Mesenchymal stem cell (in vitro differentiated cells and primary cell): ENCODE data around the gene IP6K3.
A peak's percentile ranks its signal among the peaks of the same experiment; 100 is the strongest.

Experiments used
- DNase-seq: peaks from one replicate; pipeline ENCODE4 v3.0.0-alpha.2; 2013
- H2AFZ ChIP-seq: one replicate; pipeline ENCODE4 v1.6.1; 2013; ENCODE audit warnings: low read depth, mild to moderate bottlenecking, control low read depth, inconsistent platforms, low read length, moderate library complexity
- H2AK5ac ChIP-seq: 2 replicates; pipeline ENCODE4 v1.6.1; 2013; ENCODE audit warnings: low read length, moderate library complexity, mild to moderate bottlenecking, inconsistent platforms; ENCODE audit not compliant: severe bottlenecking
- H2BK120ac ChIP-seq: one replicate; pipeline ENCODE4 v1.6.1; 2013; ENCODE audit warnings: low read depth, mild to moderate bottlenecking, inconsistent platforms, low read length, moderate library complexity
- H2BK12ac ChIP-seq, 2 experiments: one replicate each; pipeline ENCODE4 v1.6.1; 2013; ENCODE audit warnings: inconsistent platforms in 2 of 2, low read length in 2 of 2, mild to moderate bottlenecking in 2 of 2, moderate library complexity in 2 of 2, control low read depth in 1 of 2
- H2BK15ac ChIP-seq: one replicate; pipeline ENCODE4 v1.6.1; 2013; ENCODE audit warnings: mild to moderate bottlenecking, low read depth, inconsistent platforms; ENCODE audit not compliant: poor library complexity, severe bottlenecking
- H2BK5ac ChIP-seq: 2 replicates; pipeline ENCODE4 v1.6.1; 2013; ENCODE audit warnings: low read depth, mild to moderate bottlenecking, low read length, control low read depth, inconsistent platforms; ENCODE audit not compliant: poor library complexity, severe bottlenecking
- H3K14ac ChIP-seq, 2 experiments: one replicate each; pipeline ENCODE4 v1.6.1; 2013; ENCODE audit warnings: inconsistent platforms in 2 of 2, low read length in 2 of 2, control low read depth in 1 of 2, mild to moderate bottlenecking in 1 of 2, moderate library complexity in 1 of 2
- H3K18ac ChIP-seq, 2 experiments: one replicate each; pipeline ENCODE4 v1.6.1; 2013; ENCODE audit warnings: inconsistent platforms in 2 of 2, low read length in 2 of 2, control low read depth in 1 of 2, low read depth in 1 of 2, mild to moderate bottlenecking in 1 of 2
- H3K23ac ChIP-seq, 2 experiments: one replicate each; pipeline ENCODE4 v1.6.1; 2013; ENCODE audit warnings: inconsistent platforms in 2 of 2, low read length in 2 of 2, mild to moderate bottlenecking in 2 of 2, moderate library complexity in 2 of 2, control low read depth in 1 of 2
- H3K27ac ChIP-seq: 2 replicates; pipeline ENCODE4 v1.5.1; 2013; ENCODE audit warnings: mild to moderate bottlenecking, moderate library complexity, low read length, control low read depth, inconsistent platforms; ENCODE audit not compliant: poor library complexity, severe bottlenecking
- H3K27me3 ChIP-seq, 2 experiments: 2 replicates each; pipeline versions ENCODE4 v1.6.1 to v1.7.0; 2013; ENCODE audit warnings: low read length in 2 of 2, mild to moderate bottlenecking in 2 of 2, moderate library complexity in 2 of 2, control low read depth in 1 of 2, inconsistent platforms in 1 of 2; ENCODE audit not compliant: control insufficient read depth in 1 of 2, insufficient read depth in 1 of 2
- H3K36me3 ChIP-seq, 2 experiments: 2 replicates each; pipeline versions ENCODE4 v1.6.1 to v1.7.0; 2013; ENCODE audit warnings: low read length in 2 of 2, control low read depth in 1 of 2, inconsistent platforms in 1 of 2, low read depth in 1 of 2, mild to moderate bottlenecking in 1 of 2; ENCODE audit not compliant: insufficient read depth in 2 of 2, control insufficient read depth in 1 of 2
- H3K4ac ChIP-seq, 2 experiments: one replicate each; pipeline ENCODE4 v1.6.1; 2013; ENCODE audit warnings: inconsistent platforms in 2 of 2, low read length in 2 of 2, mild to moderate bottlenecking in 2 of 2, moderate library complexity in 2 of 2, control low read depth in 1 of 2, low read depth in 1 of 2
- H3K4me1 ChIP-seq: 2 replicates; pipeline ENCODE4 v1.6.1; 2013; ENCODE audit warnings: low read depth, low read length, control low read depth; ENCODE audit not compliant: control insufficient read depth, insufficient read depth
- H3K4me2 ChIP-seq: 2 replicates; pipeline ENCODE4 v1.6.1; 2013; ENCODE audit warnings: low read length, mild to moderate bottlenecking, inconsistent platforms; ENCODE audit not compliant: poor library complexity, severe bottlenecking
- H3K4me3 ChIP-seq, 2 experiments: 2 replicates each; pipeline versions ENCODE4 v1.5.1 to v1.7.0; 2013; ENCODE audit warnings: low read length in 2 of 2, mild to moderate bottlenecking in 2 of 2, control low read depth in 1 of 2, low read depth in 1 of 2; ENCODE audit not compliant: insufficient read depth in 1 of 2
- H3K79me1 ChIP-seq: replicated peaks from 2 replicates; pipeline ENCODE4 v1.6.1; 2013; ENCODE audit warnings: mild to moderate bottlenecking, control low read depth, low read length, inconsistent platforms; ENCODE audit not compliant: poor library complexity, severe bottlenecking
- H3K9ac ChIP-seq: 2 replicates; pipeline ENCODE4 v1.7.0; 2013; ENCODE audit warnings: mild to moderate bottlenecking, low read length, moderate library complexity
- H3K9me3 ChIP-seq: 2 replicates; pipeline ENCODE4 v1.7.0; 2013; ENCODE audit warnings: mild to moderate bottlenecking, low read length; ENCODE audit not compliant: control insufficient read depth
- H4K8ac ChIP-seq: one replicate; pipeline ENCODE4 v1.6.1; 2013; ENCODE audit warnings: inconsistent platforms, mild to moderate bottlenecking, low read length, moderate library complexity
- H4K91ac ChIP-seq: one replicate; pipeline ENCODE4 v1.6.1; 2013; ENCODE audit warnings: mild to moderate bottlenecking, low read length, inconsistent platforms
- WGBS: methylation state at CpG from one replicate; pipeline ENCODE4 v1.1.7; 2013; ENCODE audit warnings: mixed read lengths; 5-methylcytosine and 5-hydroxymethylcytosine counted together

The IP6K3 gene

DNA sequence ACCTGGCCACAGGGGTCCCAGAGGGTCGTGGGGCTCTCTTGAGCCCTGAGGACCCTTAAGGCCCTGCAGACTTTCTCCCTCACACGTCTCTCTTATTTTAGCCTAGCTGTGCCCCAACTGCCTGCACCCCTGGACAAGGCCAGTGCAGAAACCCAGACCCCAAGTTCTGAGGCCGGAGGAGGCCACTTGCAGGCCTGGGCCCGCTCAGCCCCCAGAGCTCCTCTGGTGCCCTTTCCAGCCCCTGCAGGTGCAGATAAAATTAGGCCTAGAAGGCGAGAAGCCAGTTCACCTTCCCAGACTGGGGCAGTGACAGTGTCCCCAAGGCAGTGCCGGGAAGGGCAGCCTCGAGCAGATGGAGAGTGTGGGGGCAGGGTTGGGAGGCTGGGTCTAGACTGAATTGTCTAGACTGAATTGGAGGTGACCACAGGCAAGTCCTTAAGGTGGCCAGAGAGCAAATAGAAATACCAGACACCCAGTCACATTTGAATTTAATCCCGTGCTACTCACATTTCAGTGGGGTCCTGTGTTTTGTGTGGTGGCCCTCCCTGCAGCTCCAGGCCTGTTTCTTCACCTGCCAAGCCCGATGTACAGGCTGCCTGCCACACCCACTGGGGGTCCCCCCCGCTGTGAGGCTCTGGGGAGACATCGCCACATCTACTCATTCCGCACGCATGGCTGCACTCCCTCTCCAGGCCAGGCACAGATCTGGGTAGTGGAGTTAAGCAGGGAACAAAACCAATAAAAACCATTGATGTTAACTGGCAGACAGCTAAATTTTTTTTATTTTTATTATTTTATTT lies 8.6 kb upstream of the IP6K3 start:
- Histone ChIP-seq H2BK12ac (peak overlapping the region; percentile 7 to 18), H3K4me2 (no peak overlapping the region), H3K79me1 (no peaks in the 10 kb centered on the region), H4K91ac (no peak overlapping the region), H3K36me3 (no peaks in the 10 kb centered on the region), H4K8ac (peak overlapping the region; percentile 19), H3K9ac (no peak overlapping the region), H2BK120ac (no peak overlapping the region), H3K4me1 (peaks cover 38% of the 10 kb centered on the region), H3K18ac (no peak overlapping the region), H2AK5ac (peak overlapping the region; percentile 71), H3K27ac (no peak overlapping the region), H3K9me3 (no peaks in the 10 kb centered on the region), H3K14ac (no peak overlapping the region), H3K27me3 (peaks cover 0 to 45% of the 10 kb centered on the region in 2 experiments), H3K4me3 (no peak overlapping the region), H3K23ac (no peak overlapping the region), H2BK5ac (no peak overlapping the region), H2BK15ac (peak overlapping the region; percentile 56), H2AFZ (no peak overlapping the region), H3K4ac (no peak overlapping the region)
- 84% methylated on average over 12 of the region's 13 CpGs for WGBS
- DNase-seq: no peak

- Histone ChIP-seq H3K36me3 (no peaks in the 10 kb centered on the region), H3K18ac (no peak overlapping the region), H2AFZ (no peak overlapping the region), H2BK120ac (no peak overlapping the region), H3K23ac (no peak overlapping the region), H2AK5ac (peak overlapping the region; percentile 34), H3K4ac (no peak overlapping the region), H3K27ac (no peak overlapping the region), H3K9ac (no peak overlapping the region), H3K27me3 (peaks cover 0 to 53% of the 10 kb centered on the region in 2 experiments), H3K79me1 (no peaks in the 10 kb centered on the region), H3K4me1 (peaks cover 35% of the 10 kb centered on the region), H3K9me3 (no peaks in the 10 kb centered on the region), H2BK15ac (no peak overlapping the region), H4K91ac (no peak overlapping the region), H2BK12ac (no peak overlapping the region), H3K4me3 (no peak overlapping the region), H2BK5ac (no peak overlapping the region), H3K14ac (no peak overlapping the region), H4K8ac (peak overlapping the region; percentile 19), H3K4me2 (no peak overlapping the region)
- no peak for DNase-seq
- 84% methylated on average over 11 of the region's 11 CpGs for WGBS
These were observed 7.5 kb upstream of the IP6K3 start for GRCh38 chr6:33754222-33754621.

- Histone ChIP-seq H3K9ac (no peak overlapping the region), H3K79me1 (no peaks in the 10 kb centered on the region), H2AK5ac (no peak overlapping the region), H3K4me1 (peaks cover 42% of the 10 kb centered on the region), H2BK12ac (peak overlapping the region in 1 of 2 experiments; percentile 95), H3K27me3 (peaks cover 0 to 64% of the 10 kb centered on the region in 2 experiments), H2BK120ac (peak overlapping the region; percentile 64), H2AFZ (no peak overlapping the region), H2BK15ac (no peak overlapping the region), H4K91ac (no peak overlapping the region), H3K23ac (no peak overlapping the region), H3K4ac (no peak overlapping the region), H2BK5ac (no peak overlapping the region), H3K9me3 (no peaks in the 10 kb centered on the region), H3K4me2 (no peak overlapping the region), H3K4me3 (no peak overlapping the region), H4K8ac (no peak overlapping the region), H3K27ac (no peak overlapping the region), H3K18ac (no peak overlapping the region), H3K14ac (no peak overlapping the region), H3K36me3 (no peaks in the 10 kb centered on the region)
- WGBS: 86% methylated on average over 1 of the region's 1 CpG
- DNase-seq: no peak
These were observed 5.9 kb upstream of the IP6K3 start for GRCh38 chr6:33752646-33753015.

DNA sequence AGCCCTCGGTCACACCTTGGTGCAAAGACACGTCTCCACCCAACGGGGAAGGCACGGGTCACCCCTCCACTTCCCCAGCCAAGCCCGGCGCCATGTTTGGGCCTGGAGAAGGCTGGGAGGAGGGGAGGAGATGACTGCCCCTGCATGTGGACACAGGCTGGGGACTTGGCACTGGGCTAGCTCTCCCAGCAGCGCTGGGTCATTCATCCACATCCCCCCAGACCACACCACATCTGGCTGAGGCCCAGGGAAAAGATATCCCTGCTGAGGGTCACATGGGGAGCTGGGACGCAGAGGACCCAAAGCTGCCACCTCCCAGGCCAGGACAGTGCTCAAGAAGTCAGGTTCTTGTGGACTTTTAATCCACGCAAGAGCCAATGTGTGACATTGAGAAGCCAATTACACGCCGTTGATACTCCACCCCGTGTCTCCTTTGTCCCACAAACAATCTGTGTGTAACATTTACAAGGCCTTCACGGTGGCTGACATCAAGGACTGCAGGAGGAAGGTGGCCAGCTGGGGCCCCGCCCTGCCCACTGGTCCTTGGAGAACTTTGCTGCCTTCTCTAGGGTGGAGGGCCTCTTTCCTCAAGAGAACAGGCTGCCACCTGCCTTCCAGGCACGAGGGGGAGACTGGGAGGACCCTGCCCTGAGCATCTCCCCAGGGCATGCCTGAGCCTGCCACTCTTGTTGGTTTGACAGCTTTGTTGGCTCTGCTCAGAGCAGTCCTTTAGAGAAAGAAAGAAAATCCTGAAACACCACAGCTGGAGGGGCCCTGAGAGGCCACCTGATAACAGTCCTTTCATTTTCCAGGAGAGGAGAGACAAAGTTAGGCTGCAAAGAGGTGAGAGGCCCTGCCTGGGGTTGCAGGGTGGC lies 5.3 kb upstream of the IP6K3 start:
- Histone ChIP-seq H3K18ac (peak overlapping the region; percentile 46 to 71), H3K4me3 (no peak overlapping the region)

More for the DNA sequence above, 5.3 kb upstream of the IP6K3 start:
- peak overlapping the region; percentile 95 to 96 for H2BK12ac ChIP-seq
- peak overlapping the region; percentile 95 for H2BK15ac ChIP-seq
- H3K23ac ChIP-seq: peak overlapping the region in 1 of 2 experiments; percentile 30
- H3K4me1 ChIP-seq: peaks cover 47% of the 10 kb centered on the region
- no peak overlapping the region for H3K27ac ChIP-seq
- H4K8ac ChIP-seq: peak overlapping the region; percentile 77
- peak overlapping the region; percentile 24 to 66 for H3K4ac ChIP-seq
- no peak for DNase-seq
- H2AFZ ChIP-seq: no peak overlapping the region
- peak overlapping the region; percentile 91 for H4K91ac ChIP-seq
- H3K27me3 ChIP-seq: peaks cover 0 to 65% of the 10 kb centered on the region in 2 experiments
- 91% methylated on average over 15 of the region's 15 CpGs for WGBS
- H2AK5ac ChIP-seq: peak overlapping the region; percentile 47
- no peaks in the 10 kb centered on the region for H3K36me3 ChIP-seq
- H3K4me2 ChIP-seq: no peak overlapping the region
- no peaks in the 10 kb centered on the region for H3K79me1 ChIP-seq
- H2BK120ac ChIP-seq: peak overlapping the region; percentile 64
- peak overlapping the region in 1 of 2 experiments; percentile 57 for H3K14ac ChIP-seq
- no peaks in the 10 kb centered on the region for H3K9me3 ChIP-seq
- H2BK5ac ChIP-seq: no peak overlapping the region
- no peak overlapping the region for H3K9ac ChIP-seq
